Vagina (tissue), 2 donors: ENCODE results near the gene SULT1B1.

Experiments
- CTCF ChIP-seq, 3 experiments: fragments of 450-650 bp in 2 of 3; fragments of 200-600 bp in 1 of 3; sonication (generic) in 1 of 3; IDR thresholded peaks; one replicate each; pipeline ENCODE4 v1.5.1; 2017 to 2019; ENCODE audit warnings: antibody characterized with exemption in 3 of 3, mild to moderate bottlenecking in 2 of 3, moderate library complexity in 2 of 3
- POLR2AphosphoS5 ChIP-seq, 2 donors: sonication (generic); formaldehyde crosslinking; IDR thresholded peaks; one replicate each; pipeline ENCODE4 v1.9.0; 2017; ENCODE audit warnings: antibody characterized with exemption in 2 of 2, mild to moderate bottlenecking in 2 of 2, low read depth in 1 of 2; ENCODE audit not compliant: insufficient read depth in 1 of 2

- TF ChIP-seq CTCF (IDR thresholded peaks at IDR 0.05) (no peak), POLR2AphosphoS5 (IDR thresholded peaks at IDR 0.05; ENCODE audit: insufficient read depth in 1 of 2, low read depth in 1 of 2) (no peak)
Measured at GRCh38 chr4:69785211-69785831, 24.9 kb upstream of the SULT1B1 start.
